Lung (tissue), 12 donors: ENCODE results near the gene DET1. TPM values are rescaled to one million over a fixed set of nuclear protein-coding genes. Genes with fewer than 3 reads are reported as not detected.

Source experiments
- ATAC-seq: fragments of 200-7000 bp; cut with Tn5 transposase; one replicate; pipeline ENCODE4 v1.9.1; 2020; ENCODE audit warnings: moderate number of reproducible peaks; ENCODE audit not compliant: insufficient read depth, low FRiP score
- DNase-seq, 3 donors: peaks; one replicate each; pipeline ENCODE4 v3.0.0-alpha.2; 2013 to 2017
- H3K27ac ChIP-seq, 2 donors: one replicate each; pipeline ENCODE4 v1.5.1; 2013; ENCODE audit warnings: mild to moderate bottlenecking in 2 of 2, moderate library complexity in 2 of 2, control low read depth in 1 of 2, inconsistent platforms in 1 of 2, low read depth in 1 of 2, low read length in 1 of 2
- H3K27me3 ChIP-seq, 3 donors: one replicate each; pipeline ENCODE4 v1.5.1; 2013; ENCODE audit warnings: low read length in 2 of 3; ENCODE audit not compliant: control insufficient read depth in 3 of 3, insufficient read depth in 3 of 3
- H3K36me3 ChIP-seq, 4 donors: one replicate each; pipeline ENCODE4 v1.5.1; 2013; ENCODE audit warnings: low read length in 4 of 4, mild to moderate bottlenecking in 1 of 4, moderate library complexity in 1 of 4; ENCODE audit not compliant: control insufficient read depth in 4 of 4, insufficient read depth in 4 of 4
- H3K4me1 ChIP-seq, 5 donors: one replicate each; pipeline ENCODE4 v1.5.1; 2013; ENCODE audit warnings: low read length in 5 of 5, mild to moderate bottlenecking in 2 of 5, moderate library complexity in 1 of 5; ENCODE audit not compliant: control insufficient read depth in 5 of 5, insufficient read depth in 5 of 5
- H3K4me3 ChIP-seq: one replicate; pipeline ENCODE4 v1.5.1; 2013; ENCODE audit warnings: mild to moderate bottlenecking, control low read depth, moderate library complexity
- H3K9ac ChIP-seq, 2 donors: one replicate each; pipeline ENCODE4 v1.5.1; 2013; ENCODE audit warnings: low read length in 2 of 2, control low read depth in 1 of 2; ENCODE audit not compliant: insufficient read depth in 1 of 2
- H3K9me3 ChIP-seq, 4 donors: one replicate each; pipeline ENCODE4 v1.5.1; 2013; ENCODE audit warnings: low read length in 3 of 4, mild to moderate bottlenecking in 1 of 4, moderate library complexity in 1 of 4; ENCODE audit not compliant: control insufficient read depth in 4 of 4, insufficient read depth in 3 of 4
- CTCF ChIP-seq: IDR thresholded peaks from 2 replicates; pipeline ENCODE4 v1.5.1; 2012; ENCODE audit warnings: mild to moderate bottlenecking; ENCODE audit errors: control extremely low read depth, extremely low read depth
- WGBS, 2 donors: extraction: QIAGEN DNeasy Blood & Tissue Kit; methylation state at CpG; one replicate each; pipeline ENCODE4 v1.1.7; 2013; 5-methylcytosine and 5-hydroxymethylcytosine counted together
- polyA plus RNA-seq, 2 donors: library from polyadenylated mRNA; stranded (reverse); fragments of 200-250 nt; gene quantifications; one replicate each; pipeline ENCODE4 v1.2.1, GENCODE V29; 2013
- total RNA-seq, 2 donors: library from RNA; depleted of rRNA in 1 of 2; stranded (reverse); fragments of >200 nt in 1 of 2; gene quantifications; one replicate each; pipeline ENCODE4 v1.2.1, GENCODE V29; 2014 to 2021
- donor health status: control.
- donor health status: control.
- donor health status: Bipolar disorder and iron deficiency.
- donor health status: healthy.
- donor health status: DM: yes; HTN: yes; CAD: no.

The DET1 gene
- total and polyA plus RNA-seq, 4 donors, result 2.9 to 13.7 (median 4.4) TPM

- WGBS, 2 donors, result 40 to 55% methylated on average over 7 of the region's 7 CpGs
- H3K27me3 ChIP-seq, result no peaks in the 10 kb centered on the region
- H3K4me1 ChIP-seq, result peaks cover 0 to 13% (median 0%) of the 10 kb centered on the region in 5 donors
- DNase-seq, result peak in 1 of 3 donors; percentile 4
- H3K36me3 ChIP-seq, result no peaks in the 10 kb centered on the region
- peaks cover 0 to 9% (median 0%) of the 10 kb centered on the region in 4 donors for H3K9me3 ChIP-seq
- no peak for TF ChIP-seq CTCF
- no peak overlapping the region for H3K4me3 ChIP-seq
- ATAC-seq, result no peak
- H3K27ac ChIP-seq, result no peak overlapping the region
- H3K9ac ChIP-seq, result no peak overlapping the region
These were observed 28.2 kb upstream of the DET1 start for GRCh38 chr15:88574655-88575054.

GRCh38 chr15:88574077-88574476 lies 27.6 kb upstream of the DET1 start:
- Histone ChIP-seq H3K9ac (no peak overlapping the region), H3K4me3 (no peak overlapping the region), H3K36me3 (no peaks in the 10 kb centered on the region), H3K9me3 (peaks cover 0 to 9% (median 0%) of the 10 kb centered on the region in 4 donors), H3K27me3 (no peaks in the 10 kb centered on the region), H3K27ac (no peak overlapping the region), H3K4me1 (peaks cover 0 to 13% (median 0%) of the 10 kb centered on the region in 5 donors)
- TF ChIP-seq CTCF, result no peak
- WGBS, 2 donors, result 58 to 71% methylated on average over 1 of the region's 1 CpG
- DNase-seq (no peak), ATAC-seq (no peak)

GRCh38 chr15:88571852-88572259 lies 25.4 kb upstream of the DET1 start:
- Histone ChIP-seq H3K27me3 (no peaks in the 10 kb centered on the region), H3K27ac (no peak overlapping the region), H3K9ac (no peak overlapping the region), H3K4me1 (peaks cover 0 to 13% (median 0%) of the 10 kb centered on the region in 5 donors), H3K36me3 (no peaks in the 10 kb centered on the region), H3K4me3 (no peak overlapping the region), H3K9me3 (peaks cover 0 to 9% (median 0%) of the 10 kb centered on the region in 4 donors)
- no peak for DNase-seq
- no peak for ATAC-seq
- TF ChIP-seq CTCF, result no peak
- WGBS, 2 donors, result 58 to 70% methylated on average over 5 of the region's 5 CpGs

- TF ChIP-seq CTCF, result no peak
- DNase-seq (no peak), ATAC-seq (no peak)
- Histone ChIP-seq H3K36me3 (no peaks in the 10 kb centered on the region), H3K9me3 (peaks cover 0 to 9% (median 0%) of the 10 kb centered on the region in 4 donors), H3K27ac (peak overlapping the region in 1 of 2 donors; percentile 59), H3K4me1 (peaks cover 0 to 13% (median 0%) of the 10 kb centered on the region in 5 donors), H3K9ac (no peak overlapping the region), H3K27me3 (no peaks in the 10 kb centered on the region), H3K4me3 (no peak overlapping the region)
- WGBS, 2 donors, result 52 to 57% methylated on average over 7 of the region's 7 CpGs
These were observed 24.8 kb upstream of the DET1 start for GRCh38 chr15:88571153-88571851.
